Measurements from ENCODE around the gene PSMG4. TPM values are rescaled to one million over a fixed set of nuclear protein-coding genes. Genes with fewer than 3 reads are reported as not detected.

PSMG4 gene
- total RNA-seq, 1 donor from 2014 or later: 9.1 TPM

- intact Hi-C loops (cut with DNase I): no loop called here
- no peak for ATAC-seq
- no peak for DNase-seq (ENCODE audit: missing footprints)
These were observed 23.9 kb downstream of the PSMG4 start for GRCh38 chr6:3282476-3283236.

- ATAC-seq (no peak), DNase-seq (ENCODE audit: missing footprints) (no peak)
- intact Hi-C loops (cut with DNase I): no loop called here
These were observed 24.5 kb downstream of the PSMG4 start for GRCh38 chr6:3283241-3283640.

GRCh38 chr6:3283641-3284435, 25.1 kb downstream of the PSMG4 start:
- ATAC-seq: no peak
- no peak for DNase-seq (ENCODE audit: missing footprints)
- intact Hi-C loops (cut with DNase I): no loop called here

GRCh38 chr6:3284436-3284876, 25.7 kb downstream of the PSMG4 start:
- DNase-seq (ENCODE audit: missing footprints) (no peak), ATAC-seq (no peak)
- intact Hi-C loops (cut with DNase I): no loop called here

GRCh38 chr6:3285049-3285639, 26.4 kb downstream of the PSMG4 start:
- no peak for ATAC-seq
- DNase-seq (ENCODE audit: missing footprints): no peak
- intact Hi-C loops (cut with DNase I): no loop called here

GRCh38 chr6:3285732-3286131, 27.0 kb downstream of the PSMG4 start:
- DNase-seq (ENCODE audit: missing footprints) (no peak), ATAC-seq (no peak)
- intact Hi-C loops (cut with DNase I): no loop called here

GRCh38 chr6:3286641-3287171, 28.0 kb downstream of the PSMG4 start:
- no peak for DNase-seq (ENCODE audit: missing footprints)
- ATAC-seq: no peak
- intact Hi-C loops (cut with DNase I): no loop called here

- intact Hi-C loops (cut with DNase I): no loop called here
- ATAC-seq: no peak
- DNase-seq (ENCODE audit: missing footprints): no peak
These were observed 28.6 kb downstream of the PSMG4 start for GRCh38 chr6:3287308-3287707.

GRCh38 chr6:3287976-3288707, 29.4 kb downstream of the PSMG4 start:
- intact Hi-C loops (cut with DNase I): no loop called here
- DNase-seq (ENCODE audit: missing footprints): no peak
- no peak for ATAC-seq

- no peak for ATAC-seq
These were observed 30.2 kb downstream of the PSMG4 start for GRCh38 chr6:3288711-3289663.

GRCh38 chr6:3289664-3290055, 30.9 kb downstream of the PSMG4 start:
- ATAC-seq (no peak), DNase-seq (ENCODE audit: missing footprints) (no peak)
- intact Hi-C loops (cut with DNase I): loop anchor here (5.0 kb wide), 1 partner anchor 168 kb away; the partner anchor contains the start of gene SLC22A23

More at GRCh38 chr6:3288711-3289663, 30.2 kb downstream of the PSMG4 start:
- intact Hi-C loops (cut with DNase I): no loop called here
- DNase-seq (ENCODE audit: missing footprints): no peak

GRCh38 chr6:3290149-3290930, 31.6 kb downstream of the PSMG4 start:
- DNase-seq (ENCODE audit: missing footprints) (no peak), ATAC-seq (no peak)
- intact Hi-C loops (cut with DNase I): loop anchor here (5.0 kb wide), 1 partner anchor 167 kb away; the partner anchor contains the start of gene SLC22A23

GRCh38 chr6:3290931-3291211, 32.1 kb downstream of the PSMG4 start:
- no peak for ATAC-seq
- intact Hi-C loops (cut with DNase I): loop anchor here (5.0 kb wide), 1 partner anchor 166 kb away; the partner anchor contains the start of gene SLC22A23
- no peak for DNase-seq (ENCODE audit: missing footprints)

- DNase-seq (ENCODE audit: missing footprints) (no peak), ATAC-seq (no peak)
- intact Hi-C loops (cut with DNase I): loop anchor here (5.0 kb wide), 1 partner anchor 166 kb away; the partner anchor contains the start of gene SLC22A23
These were observed 32.6 kb downstream of the PSMG4 start for GRCh38 chr6:3291346-3291745.

- intact Hi-C loops (cut with DNase I): loop anchor here (5.0 kb wide), 1 partner anchor 165 kb away; the partner anchor contains the start of gene SLC22A23
- no peak for DNase-seq (ENCODE audit: missing footprints)
- no peak for ATAC-seq
These were observed 33.2 kb downstream of the PSMG4 start for GRCh38 chr6:3291987-3292386.

GRCh38 chr6:3292431-3293197, 33.9 kb downstream of the PSMG4 start:
- no peak for DNase-seq (ENCODE audit: missing footprints)
- no peak for ATAC-seq

More at GRCh38 chr6:3292431-3293197, 33.9 kb downstream of the PSMG4 start:
- intact Hi-C loops (cut with DNase I): loop anchor here (5.0 kb wide), 1 partner anchor 165 kb away; the partner anchor contains the start of gene SLC22A23
